H1 (cell line): ENCODE measurements around the gene KIF25. TPM values are rescaled to one million over a fixed set of nuclear protein-coding genes. Genes with fewer than 3 reads are reported as not detected.

Source experiments
- CEBPB ChIP-seq: IDR thresholded peaks from 2 replicates; pipeline ENCODE4 v1.6.1; 2012; ENCODE audit warnings: low read depth, low read length
- polyA plus RNA-seq, 7 experiments: library from polyadenylated mRNA; depleted of rRNA in 3 of 7; stranded (reverse) in 5 of 7; unstranded in 2 of 7; fragments of >200 nt in 5 of 7; fragments of 200-250 nt in 2 of 7; gene quantifications; 1 replicate in 5 of 7; 2 replicates in 1 of 7; 4 replicates in 1 of 7; pipeline versions ENCODE4 v1.2.1 to v1.2.3, GENCODE V29; 2011 to 2013; ENCODE audit warnings: missing spikeins in 2 of 7, mixed read lengths in 2 of 7
- total RNA-seq: library from RNA; stranded (reverse); fragmentation: NEBNext Ultra II Directional; extraction: Animal tissue kit (Norgen Biotek cat#: 25700); gene quantifications from 2 replicates; pipeline ENCODE4 v1.2.1, GENCODE V29; 2021
- TF ChIP-seq, protein P1 (sequence below): fragments of 300-600 bp; sonication (generic); IDR thresholded peaks from 2 replicates; pipeline ENCODE4 v1.7.1; 2012; ENCODE audit warnings: low read length, moderate library complexity, mild to moderate bottlenecking, inconsistent platforms; ENCODE audit not compliant: insufficient replicate concordance

The KIF25 gene
- total and polyA plus RNA-seq, 2 of the 8 experiments (the other 6 are each of a cell fraction or from before 2014, with no cell fraction given) = 1.5 to 2.0 TPM

DNA sequence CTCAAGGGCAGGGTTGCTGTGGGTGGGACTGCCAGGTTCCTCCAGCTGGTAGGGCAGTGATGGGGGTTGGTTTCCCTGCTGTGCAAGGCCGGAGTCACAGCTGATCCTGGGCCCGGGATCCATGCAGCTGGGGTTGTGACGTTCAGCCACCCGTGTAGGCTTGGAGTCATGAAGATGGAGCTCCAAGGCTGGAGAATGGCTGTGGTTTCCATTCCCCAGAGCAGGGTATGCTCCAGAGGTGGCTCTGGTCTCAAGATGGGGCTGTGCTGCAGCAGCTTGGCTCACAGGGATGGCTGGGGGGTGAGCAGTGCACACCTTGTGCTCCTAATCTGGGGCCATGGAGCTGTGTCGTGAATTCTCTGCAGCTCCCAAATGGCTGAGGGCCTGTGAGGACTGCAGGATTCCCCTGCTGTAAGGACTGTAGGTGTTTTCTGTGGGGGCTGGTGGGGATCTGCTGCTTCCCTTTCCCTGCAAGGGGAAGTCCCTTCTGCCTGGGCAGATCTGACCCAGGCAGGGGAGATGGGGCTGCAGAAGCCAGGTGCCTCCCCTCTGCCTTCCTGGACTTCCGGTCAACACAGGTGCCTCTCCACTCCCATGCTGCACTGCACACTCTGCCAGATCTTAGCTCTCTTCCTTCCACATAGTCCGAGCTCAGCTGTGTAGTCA, 15.9 kb downstream of the KIF25 start (continued):
- TF ChIP-seq, protein P1, sequence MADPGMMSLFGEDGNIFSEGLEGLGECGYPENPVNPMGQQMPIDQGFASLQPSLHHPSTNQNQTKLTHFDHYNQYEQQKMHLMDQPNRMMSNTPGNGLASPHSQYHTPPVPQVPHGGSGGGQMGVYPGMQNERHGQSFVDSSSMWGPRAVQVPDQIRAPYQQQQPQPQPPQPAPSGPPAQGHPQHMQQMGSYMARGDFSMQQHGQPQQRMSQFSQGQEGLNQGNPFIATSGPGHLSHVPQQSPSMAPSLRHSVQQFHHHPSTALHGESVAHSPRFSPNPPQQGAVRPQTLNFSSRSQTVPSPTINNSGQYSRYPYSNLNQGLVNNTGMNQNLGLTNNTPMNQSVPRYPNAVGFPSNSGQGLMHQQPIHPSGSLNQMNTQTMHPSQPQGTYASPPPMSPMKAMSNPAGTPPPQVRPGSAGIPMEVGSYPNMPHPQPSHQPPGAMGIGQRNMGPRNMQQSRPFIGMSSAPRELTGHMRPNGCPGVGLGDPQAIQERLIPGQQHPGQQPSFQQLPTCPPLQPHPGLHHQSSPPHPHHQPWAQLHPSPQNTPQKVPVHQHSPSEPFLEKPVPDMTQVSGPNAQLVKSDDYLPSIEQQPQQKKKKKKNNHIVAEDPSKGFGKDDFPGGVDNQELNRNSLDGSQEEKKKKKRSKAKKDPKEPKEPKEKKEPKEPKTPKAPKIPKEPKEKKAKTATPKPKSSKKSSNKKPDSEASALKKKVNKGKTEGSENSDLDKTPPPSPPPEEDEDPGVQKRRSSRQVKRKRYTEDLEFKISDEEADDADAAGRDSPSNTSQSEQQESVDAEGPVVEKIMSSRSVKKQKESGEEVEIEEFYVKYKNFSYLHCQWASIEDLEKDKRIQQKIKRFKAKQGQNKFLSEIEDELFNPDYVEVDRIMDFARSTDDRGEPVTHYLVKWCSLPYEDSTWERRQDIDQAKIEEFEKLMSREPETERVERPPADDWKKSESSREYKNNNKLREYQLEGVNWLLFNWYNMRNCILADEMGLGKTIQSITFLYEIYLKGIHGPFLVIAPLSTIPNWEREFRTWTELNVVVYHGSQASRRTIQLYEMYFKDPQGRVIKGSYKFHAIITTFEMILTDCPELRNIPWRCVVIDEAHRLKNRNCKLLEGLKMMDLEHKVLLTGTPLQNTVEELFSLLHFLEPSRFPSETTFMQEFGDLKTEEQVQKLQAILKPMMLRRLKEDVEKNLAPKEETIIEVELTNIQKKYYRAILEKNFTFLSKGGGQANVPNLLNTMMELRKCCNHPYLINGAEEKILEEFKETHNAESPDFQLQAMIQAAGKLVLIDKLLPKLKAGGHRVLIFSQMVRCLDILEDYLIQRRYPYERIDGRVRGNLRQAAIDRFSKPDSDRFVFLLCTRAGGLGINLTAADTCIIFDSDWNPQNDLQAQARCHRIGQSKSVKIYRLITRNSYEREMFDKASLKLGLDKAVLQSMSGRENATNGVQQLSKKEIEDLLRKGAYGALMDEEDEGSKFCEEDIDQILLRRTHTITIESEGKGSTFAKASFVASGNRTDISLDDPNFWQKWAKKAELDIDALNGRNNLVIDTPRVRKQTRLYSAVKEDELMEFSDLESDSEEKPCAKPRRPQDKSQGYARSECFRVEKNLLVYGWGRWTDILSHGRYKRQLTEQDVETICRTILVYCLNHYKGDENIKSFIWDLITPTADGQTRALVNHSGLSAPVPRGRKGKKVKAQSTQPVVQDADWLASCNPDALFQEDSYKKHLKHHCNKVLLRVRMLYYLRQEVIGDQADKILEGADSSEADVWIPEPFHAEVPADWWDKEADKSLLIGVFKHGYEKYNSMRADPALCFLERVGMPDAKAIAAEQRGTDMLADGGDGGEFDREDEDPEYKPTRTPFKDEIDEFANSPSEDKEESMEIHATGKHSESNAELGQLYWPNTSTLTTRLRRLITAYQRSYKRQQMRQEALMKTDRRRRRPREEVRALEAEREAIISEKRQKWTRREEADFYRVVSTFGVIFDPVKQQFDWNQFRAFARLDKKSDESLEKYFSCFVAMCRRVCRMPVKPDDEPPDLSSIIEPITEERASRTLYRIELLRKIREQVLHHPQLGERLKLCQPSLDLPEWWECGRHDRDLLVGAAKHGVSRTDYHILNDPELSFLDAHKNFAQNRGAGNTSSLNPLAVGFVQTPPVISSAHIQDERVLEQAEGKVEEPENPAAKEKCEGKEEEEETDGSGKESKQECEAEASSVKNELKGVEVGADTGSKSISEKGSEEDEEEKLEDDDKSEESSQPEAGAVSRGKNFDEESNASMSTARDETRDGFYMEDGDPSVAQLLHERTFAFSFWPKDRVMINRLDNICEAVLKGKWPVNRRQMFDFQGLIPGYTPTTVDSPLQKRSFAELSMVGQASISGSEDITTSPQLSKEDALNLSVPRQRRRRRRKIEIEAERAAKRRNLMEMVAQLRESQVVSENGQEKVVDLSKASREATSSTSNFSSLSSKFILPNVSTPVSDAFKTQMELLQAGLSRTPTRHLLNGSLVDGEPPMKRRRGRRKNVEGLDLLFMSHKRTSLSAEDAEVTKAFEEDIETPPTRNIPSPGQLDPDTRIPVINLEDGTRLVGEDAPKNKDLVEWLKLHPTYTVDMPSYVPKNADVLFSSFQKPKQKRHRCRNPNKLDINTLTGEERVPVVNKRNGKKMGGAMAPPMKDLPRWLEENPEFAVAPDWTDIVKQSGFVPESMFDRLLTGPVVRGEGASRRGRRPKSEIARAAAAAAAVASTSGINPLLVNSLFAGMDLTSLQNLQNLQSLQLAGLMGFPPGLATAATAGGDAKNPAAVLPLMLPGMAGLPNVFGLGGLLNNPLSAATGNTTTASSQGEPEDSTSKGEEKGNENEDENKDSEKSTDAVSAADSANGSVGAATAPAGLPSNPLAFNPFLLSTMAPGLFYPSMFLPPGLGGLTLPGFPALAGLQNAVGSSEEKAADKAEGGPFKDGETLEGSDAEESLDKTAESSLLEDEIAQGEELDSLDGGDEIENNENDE = no peak
- no peak for TF ChIP-seq CEBPB
